HCT116 (cell line): ENCODE measurements around the gene ACSL4. TPM values are rescaled to one million over a fixed set of nuclear protein-coding genes. Genes with fewer than 3 reads are reported as not detected.

Experiments used
- ATAC-seq: fragments of 200-7000 bp; cut with Tn5 transposase; 2 replicates; pipeline ENCODE4 v1.9.1; 2020; ENCODE audit warnings: mild to moderate bottlenecking, moderate library complexity
- BruUV-seq: library from RNA; stranded (reverse); fragments of 400-500 nt; replicated peaks from 2 replicates; lab custom pipeline; 2021; lab: Mats Ljungman, UMichigan
- CTCF ChIA-PET: fragments of 300-600 bp; sonication (Branson Sonifier 250); formaldehyde crosslinking; loops from one replicate; lab custom pipeline; 2021; ENCODE audit warnings: antibody characterized with exemption; lab: Charles Lee
- POLR2A ChIA-PET: fragments of 300-600, 350-600 bp; sonication (Branson Sonifier 250); formaldehyde crosslinking; loops from one replicate; lab custom pipeline; 2021; ENCODE audit warnings: antibody characterized with exemption; lab: Charles Lee
- RAD21 ChIA-PET, 2 experiments: fragments of 300-600 bp; sonication (Branson Sonifier 250); formaldehyde crosslinking; loops; one replicate each; lab custom pipeline; 2023; ENCODE audit warnings: low total read pairs in 2 of 2; ENCODE audit not compliant: uncharacterized antibody in 2 of 2, unreplicated experiment in 2 of 2, low non-redundant PET in 1 of 2; lab: Charles Lee
- DNase-seq: peaks from one replicate; pipeline ENCODE4 v3.0.0-alpha.2; 2010; ENCODE audit warnings: low read depth, low spot score
- H2AFZ ChIP-seq: fragments of 200-600 bp; shearing (Covaris generic), sonication (generic); 2 replicates; pipeline ENCODE4 v1.6.1; 2017; ENCODE audit warnings: low read depth, mixed run types, mixed read lengths, antibody characterized with exemption, low read length; ENCODE audit not compliant: poor library complexity, severe bottlenecking
- H3K27ac ChIP-seq: 2 replicates; pipeline ENCODE4 v1.5.1; 2012; ENCODE audit warnings: low read depth, low read length
- H3K27me3 ChIP-seq: fragments of 200-600 bp; sonication (generic); 2 replicates; pipeline ENCODE4 v1.6.1; 2016; ENCODE audit warnings: mixed run types, low read length, mixed read lengths; ENCODE audit not compliant: insufficient read depth
- H3K36me3 ChIP-seq, 2 experiments: fragments of 200-500 bp in 1 of 2; fragments of 200-600 bp in 1 of 2; sonication (Bioruptor generic) in 1 of 2; sonication (generic) in 1 of 2; 2 replicates each; pipeline versions ENCODE4 v1.5.1 to v1.6.1; 2014 to 2016; ENCODE audit warnings: low read length in 2 of 2, inconsistent platforms in 1 of 2, mixed read lengths in 1 of 2, mixed run types in 1 of 2; ENCODE audit not compliant: insufficient read depth in 2 of 2, control insufficient read depth in 1 of 2
- H3K4me1 ChIP-seq, 2 experiments: fragments of 200-600 bp in 1 of 2; sonication (generic) in 1 of 2; 2 replicates each; pipeline versions ENCODE4 v1.5.1 to v1.6.1; 2012 to 2017; ENCODE audit warnings: low read length in 2 of 2, inconsistent platforms in 1 of 2, mild to moderate bottlenecking in 1 of 2, mixed read lengths in 1 of 2, mixed run types in 1 of 2, moderate library complexity in 1 of 2; ENCODE audit not compliant: insufficient read depth in 2 of 2, control insufficient read depth in 1 of 2
- H3K4me2 ChIP-seq: fragments of 200-600 bp; sonication (generic); 2 replicates; pipeline ENCODE4 v1.6.1; 2017; ENCODE audit warnings: mixed run types, low read length, mixed read lengths
- H3K4me3 ChIP-seq, 2 experiments: fragments of 200-600 bp in 1 of 2; sonication (generic) in 1 of 2; replicated peaks in 1 of 2; 2 replicates each; pipeline ENCODE4 v1.5.1; 2011 to 2016; ENCODE audit warnings: low read length in 2 of 2, control low read depth in 1 of 2, low read depth in 1 of 2, mild to moderate bottlenecking in 1 of 2, mixed read lengths in 1 of 2, mixed run types in 1 of 2
- H3K79me2 ChIP-seq: fragments of 200-600 bp; sonication (generic); 2 replicates; pipeline ENCODE4 v1.6.1; 2017; ENCODE audit warnings: mild to moderate bottlenecking, mixed run types, low read length, moderate library complexity, mixed read lengths; ENCODE audit not compliant: insufficient read depth
- H3K9ac ChIP-seq: fragments of 200-600 bp; sonication (generic); 2 replicates; pipeline ENCODE4 v1.6.1; 2016; ENCODE audit warnings: low read length, mixed read lengths
- H3K9me2 ChIP-seq: fragments of 200-600 bp; sonication (generic), shearing (Covaris generic); 2 replicates; pipeline ENCODE4 v1.6.1; 2017; ENCODE audit warnings: mixed run types, mild to moderate bottlenecking, moderate library complexity; ENCODE audit not compliant: insufficient read depth
- H3K9me3 ChIP-seq, 2 experiments: fragments of 200-500 bp in 1 of 2; fragments of 200-600 bp in 1 of 2; sonication (Bioruptor generic) in 1 of 2; sonication (generic) in 1 of 2; 2 replicates each; pipeline ENCODE4 v1.6.1; 2014 to 2017; ENCODE audit warnings: low read length in 2 of 2, mixed read lengths in 2 of 2, inconsistent platforms in 1 of 2, low read depth in 1 of 2, mild to moderate bottlenecking in 1 of 2, mixed run types in 1 of 2, moderate library complexity in 1 of 2; ENCODE audit not compliant: control insufficient read depth in 1 of 2, insufficient read depth in 1 of 2
- H4K20me1 ChIP-seq: fragments of 200-600 bp; sonication (generic), shearing (Covaris generic); 2 replicates; pipeline ENCODE4 v1.6.1; 2017; ENCODE audit warnings: mixed run types, mild to moderate bottlenecking, moderate library complexity; ENCODE audit not compliant: insufficient read depth
- CEBPB ChIP-seq: IDR thresholded peaks from 2 replicates; pipeline ENCODE4 v1.6.1; 2012; ENCODE audit warnings: low read depth
- EGR1 ChIP-seq: IDR thresholded peaks from 2 replicates; pipeline ENCODE4 v1.6.1; 2012; ENCODE audit warnings: low read depth
- ELF1 ChIP-seq: IDR thresholded peaks from 2 replicates; pipeline ENCODE4 v1.6.1; 2012; ENCODE audit warnings: low read depth, borderline replicate concordance
- EZH2 ChIP-seq: fragments of 200-600 bp; sonication (generic); IDR thresholded peaks from 2 replicates; pipeline ENCODE4 v1.6.1; 2017; ENCODE audit warnings: antibody characterized with exemption, mixed run types
- EZH2phosphoT487 ChIP-seq: fragments of 200-600 bp; IDR thresholded peaks from 2 replicates; pipeline ENCODE4 v1.6.1; 2018; ENCODE audit warnings: antibody characterized with exemption, borderline replicate concordance
- POLR2A ChIP-seq: IDR thresholded peaks from 2 replicates; pipeline ENCODE4 v1.7.0; 2011; ENCODE audit warnings: borderline replicate concordance; ENCODE audit not compliant: insufficient read depth, insufficient read length; ENCODE audit errors: extremely low read depth
- REST ChIP-seq: IDR thresholded peaks from 2 replicates; pipeline ENCODE4 v1.6.1; 2012; ENCODE audit warnings: low read depth
- SP1 ChIP-seq: IDR thresholded peaks from 2 replicates; pipeline ENCODE4 v1.6.1; 2012; ENCODE audit warnings: low read depth
- TCF7L2 ChIP-seq: IDR thresholded peaks from 2 replicates; pipeline ENCODE4 v1.7.0; 2011; ENCODE audit warnings: borderline replicate concordance, inconsistent platforms; ENCODE audit not compliant: insufficient read depth, insufficient read length; ENCODE audit errors: extremely low read depth
- YY1 ChIP-seq: IDR thresholded peaks from 2 replicates; pipeline ENCODE4 v1.6.1; 2011; ENCODE audit warnings: low read length, low read depth, moderate library complexity, mild to moderate bottlenecking; ENCODE audit not compliant: insufficient replicate concordance; ENCODE audit errors: extremely low read depth
- ZBTB33 ChIP-seq: IDR thresholded peaks from 2 replicates; pipeline ENCODE4 v1.6.1; 2011; ENCODE audit warnings: mild to moderate bottlenecking, low read length, moderate library complexity; ENCODE audit not compliant: insufficient replicate concordance; ENCODE audit errors: extremely low read depth
- intact Hi-C: fragments of 100-400 bp; cut with micrococcal nuclease; formaldehyde crosslinking; loops from 2 replicates; pipeline ENCODE4 v1.10.0; 2022
- total RNA-seq: library from RNA; stranded (reverse); gene quantifications from one replicate; pipeline ENCODE4 v1.2.1, GENCODE V29; 2021; ENCODE audit not compliant: unreplicated experiment
- TF ChIP-seq, protein P1 (sequence below): IDR thresholded peaks from 2 replicates; pipeline ENCODE4 v1.6.1; 2012

Gene ACSL4
- total RNA-seq, 1 experiment from 2014 or later, result 50.5 TPM

DNA sequence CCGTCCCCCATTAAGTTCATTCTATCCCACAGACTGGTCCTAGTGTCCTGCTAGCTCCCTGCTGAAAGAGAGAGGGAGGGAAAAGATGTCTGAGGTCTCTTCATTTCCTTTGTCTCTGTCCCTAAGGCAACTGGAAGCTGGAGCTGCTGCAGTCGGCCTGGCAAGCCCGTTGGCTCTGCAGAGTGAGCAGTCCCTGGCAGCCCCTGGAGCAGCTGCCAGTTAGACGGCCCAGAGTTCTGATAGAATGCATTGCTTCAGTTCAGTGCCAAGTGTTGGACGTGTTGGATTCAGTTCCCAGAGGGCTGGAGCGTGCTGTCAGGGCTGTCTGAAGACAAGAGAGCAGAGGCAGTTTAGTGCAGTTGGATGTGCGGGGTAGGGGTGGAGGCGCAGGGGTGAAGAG is 109.1 kb downstream of the ACSL4 start:
- BruUV-seq, result no TSS peak
- no peaks in the 10 kb centered on the region for H3K4me1 ChIP-seq
- H2AFZ ChIP-seq, result no peak overlapping the region
- DNase-seq, result no peak
- POLR2A ChIA-PET, result no interaction called here
- CTCF ChIA-PET, result no interaction called here
- H3K4me3 ChIP-seq, result no peak overlapping the region
- RAD21 ChIA-PET, result no interaction called here
- H3K36me3 ChIP-seq, result no peaks in the 10 kb centered on the region
- H3K9me3 ChIP-seq, result no peaks in the 10 kb centered on the region
- H3K79me2 ChIP-seq, result no peaks in the 10 kb centered on the region
- H3K27me3 ChIP-seq, result no peaks in the 10 kb centered on the region
- no peak for ATAC-seq
- no peak overlapping the region for H3K4me2 ChIP-seq
- H4K20me1 ChIP-seq, result no peaks in the 10 kb centered on the region
- intact Hi-C loops, result no loop called here
- TF ChIP-seq ZBTB33 (no peak), YY1 (no peak), TCF7L2 (no peak), POLR2A (no peak), EZH2phosphoT487 (no peak), ELF1 (no peak), CEBPB (no peak), SP1 (no peak), EGR1 (no peak), REST (no peak), EZH2 (no peak)
- TF ChIP-seq, protein P1, sequence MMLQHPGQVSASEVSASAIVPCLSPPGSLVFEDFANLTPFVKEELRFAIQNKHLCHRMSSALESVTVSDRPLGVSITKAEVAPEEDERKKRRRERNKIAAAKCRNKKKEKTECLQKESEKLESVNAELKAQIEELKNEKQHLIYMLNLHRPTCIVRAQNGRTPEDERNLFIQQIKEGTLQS, result no peak
- TF ChIP-seq, all 23 proteins: peak for 0
- Histone ChIP-seq H3K27ac (no peak overlapping the region), H3K9me2 (no peaks in the 10 kb centered on the region), H3K9ac (no peak overlapping the region)
